Measurements from ENCODE around the gene NRXN3. TPM values are rescaled to one million over a fixed set of nuclear protein-coding genes. Genes with fewer than 3 reads are reported as not detected.

The NRXN3 gene
- polyA plus RNA-seq, 1 donor from 2014 or later = 110 TPM

- Histone ChIP-seq H3K9ac (ENCODE audit: low read length) (no peak overlapping the region), H3K9me3 (ENCODE audit: low read length) (no peaks in the 10 kb centered on the region), H3K9me2 (ENCODE audit: insufficient read depth, low read length) (no peaks in the 10 kb centered on the region), H3K27me3 (ENCODE audit: insufficient read depth, low read depth, low read length) (no peaks in the 10 kb centered on the region), H3K79me2 (replicated peaks; ENCODE audit: insufficient read depth, low read length) (no peaks in the 10 kb centered on the region), H3K4me2 (ENCODE audit: low read length) (no peak overlapping the region), H3K27ac (ENCODE audit: low read length) (no peak overlapping the region), H3K36me3 (ENCODE audit: insufficient read depth, low read length) (no peaks in the 10 kb centered on the region), H4K20me1 (ENCODE audit: insufficient read depth) (no peaks in the 10 kb centered on the region), H2AFZ (ENCODE audit: low read depth, low read length) (no peak overlapping the region), H3K4me3 (ENCODE audit: low read length) (no peak overlapping the region), H3F3A (ENCODE audit: insufficient read depth, low read length, poor library complexity, severe bottlenecking) (peaks cover 3% of the 10 kb centered on the region)
- TF ChIP-seq SMC3 (conservative IDR thresholded peaks at IDR 0.05; ENCODE audit: poor library complexity) = no peak
- no peak for TF ChIP-seq EZH2 (IDR thresholded peaks at IDR 0.05; ENCODE audit: borderline replicate concordance, insufficient read depth, low read length, poor library complexity, severe bottlenecking)
- TF ChIP-seq CTCF (IDR thresholded peaks at IDR 0.05; ENCODE audit: poor library complexity, severe bottlenecking) = no peak
- TF ChIP-seq TAF1 (IDR thresholded peaks at IDR 0.05; ENCODE audit: low read depth) = no peak
- TF ChIP-seq RAD21 (conservative IDR thresholded peaks at IDR 0.05) = no peak
- TF ChIP-seq POLR2AphosphoS5 (IDR thresholded peaks at IDR 0.05) = no peak
- TF ChIP-seq EP300 (conservative IDR thresholded peaks at IDR 0.05; ENCODE audit: poor library complexity, severe bottlenecking) = no peak
- no peak for TF ChIP-seq MXI1 (conservative IDR thresholded peaks at IDR 0.05; ENCODE audit: poor library complexity, severe bottlenecking)
- TF ChIP-seq, protein P1, sequence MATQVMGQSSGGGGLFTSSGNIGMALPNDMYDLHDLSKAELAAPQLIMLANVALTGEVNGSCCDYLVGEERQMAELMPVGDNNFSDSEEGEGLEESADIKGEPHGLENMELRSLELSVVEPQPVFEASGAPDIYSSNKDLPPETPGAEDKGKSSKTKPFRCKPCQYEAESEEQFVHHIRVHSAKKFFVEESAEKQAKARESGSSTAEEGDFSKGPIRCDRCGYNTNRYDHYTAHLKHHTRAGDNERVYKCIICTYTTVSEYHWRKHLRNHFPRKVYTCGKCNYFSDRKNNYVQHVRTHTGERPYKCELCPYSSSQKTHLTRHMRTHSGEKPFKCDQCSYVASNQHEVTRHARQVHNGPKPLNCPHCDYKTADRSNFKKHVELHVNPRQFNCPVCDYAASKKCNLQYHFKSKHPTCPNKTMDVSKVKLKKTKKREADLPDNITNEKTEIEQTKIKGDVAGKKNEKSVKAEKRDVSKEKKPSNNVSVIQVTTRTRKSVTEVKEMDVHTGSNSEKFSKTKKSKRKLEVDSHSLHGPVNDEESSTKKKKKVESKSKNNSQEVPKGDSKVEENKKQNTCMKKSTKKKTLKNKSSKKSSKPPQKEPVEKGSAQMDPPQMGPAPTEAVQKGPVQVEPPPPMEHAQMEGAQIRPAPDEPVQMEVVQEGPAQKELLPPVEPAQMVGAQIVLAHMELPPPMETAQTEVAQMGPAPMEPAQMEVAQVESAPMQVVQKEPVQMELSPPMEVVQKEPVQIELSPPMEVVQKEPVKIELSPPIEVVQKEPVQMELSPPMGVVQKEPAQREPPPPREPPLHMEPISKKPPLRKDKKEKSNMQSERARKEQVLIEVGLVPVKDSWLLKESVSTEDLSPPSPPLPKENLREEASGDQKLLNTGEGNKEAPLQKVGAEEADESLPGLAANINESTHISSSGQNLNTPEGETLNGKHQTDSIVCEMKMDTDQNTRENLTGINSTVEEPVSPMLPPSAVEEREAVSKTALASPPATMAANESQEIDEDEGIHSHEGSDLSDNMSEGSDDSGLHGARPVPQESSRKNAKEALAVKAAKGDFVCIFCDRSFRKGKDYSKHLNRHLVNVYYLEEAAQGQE (IDR thresholded peaks at IDR 0.05; ENCODE audit: borderline replicate concordance) = no peak
Observed at GRCh38 chr14:79424462-79424861, 1254.3 kb downstream of the NRXN3 start.

GRCh38 chr14:79426103-79426755, 1256.1 kb downstream of the NRXN3 start:
- H3K4me2 ChIP-seq (ENCODE audit: low read length) = peak overlapping the region; percentile 50
- peak overlapping the region; percentile 40 for H3K4me3 ChIP-seq (ENCODE audit: low read length)
- no peaks in the 10 kb centered on the region for H3K9me3 ChIP-seq (ENCODE audit: low read length)
- H3K36me3 ChIP-seq (ENCODE audit: insufficient read depth, low read length) = no peaks in the 10 kb centered on the region
- peaks cover 3% of the 10 kb centered on the region for H3F3A ChIP-seq (ENCODE audit: insufficient read depth, low read length, poor library complexity, severe bottlenecking)
- no peak overlapping the region for H2AFZ ChIP-seq (ENCODE audit: low read depth, low read length)
- peak; percentile 95 for TF ChIP-seq EP300 (conservative IDR thresholded peaks at IDR 0.05; ENCODE audit: poor library complexity, severe bottlenecking)
- peak; percentile 19 for TF ChIP-seq CTCF (IDR thresholded peaks at IDR 0.05; ENCODE audit: poor library complexity, severe bottlenecking)
- no peak for TF ChIP-seq MXI1 (conservative IDR thresholded peaks at IDR 0.05; ENCODE audit: poor library complexity, severe bottlenecking)
- peak; percentile 40 for TF ChIP-seq POLR2AphosphoS5 (IDR thresholded peaks at IDR 0.05)
- TF ChIP-seq, protein P1 (IDR thresholded peaks at IDR 0.05; ENCODE audit: borderline replicate concordance) = no peak
- TF ChIP-seq RAD21 (conservative IDR thresholded peaks at IDR 0.05) = peak; percentile 17
- no peak for TF ChIP-seq EZH2 (IDR thresholded peaks at IDR 0.05; ENCODE audit: borderline replicate concordance, insufficient read depth, low read length, poor library complexity, severe bottlenecking)
- no peak for TF ChIP-seq SMC3 (conservative IDR thresholded peaks at IDR 0.05; ENCODE audit: poor library complexity)
- TF ChIP-seq TAF1 (IDR thresholded peaks at IDR 0.05; ENCODE audit: low read depth) = no peak
- no peaks in the 10 kb centered on the region for H3K79me2 ChIP-seq (replicated peaks; ENCODE audit: insufficient read depth, low read length)
- peak overlapping the region; percentile 80 for H3K27ac ChIP-seq (ENCODE audit: low read length)
- no peaks in the 10 kb centered on the region for H3K27me3 ChIP-seq (ENCODE audit: insufficient read depth, low read depth, low read length)
- H3K9ac ChIP-seq (ENCODE audit: low read length) = peak overlapping the region; percentile 15
- H4K20me1 ChIP-seq (ENCODE audit: insufficient read depth) = no peaks in the 10 kb centered on the region
- no peaks in the 10 kb centered on the region for H3K9me2 ChIP-seq (ENCODE audit: insufficient read depth, low read length)
